CD4-positive, CD25-positive, alpha-beta regulatory T cell (primary cell): ENCODE results near the gene HOXB7. TPM values are rescaled to one million over a fixed set of nuclear protein-coding genes. Genes with fewer than 3 reads are reported as not detected.
A peak's percentile ranks its signal among the peaks of the same experiment; 100 is the strongest.

Experiments
- ATAC-seq, 2 donors: fragments of 150-1000 bp; cut with Tn5 transposase; one replicate each; pipeline ENCODE4 v1.10.0; 2021; ENCODE audit warnings: low read depth in 2 of 2, moderate number of reproducible peaks in 2 of 2, moderate library complexity in 1 of 2
- DNase-seq, 3 donors: peaks; one replicate each; pipeline versions ENCODE4 v3.0.0 to v3.0.0-alpha.2; 2012 to 2022; ENCODE audit warnings: mixed read lengths in 1 of 3
- H3K27ac ChIP-seq: one replicate; pipeline ENCODE4 v1.7.0; 2013; ENCODE audit warnings: mild to moderate bottlenecking, low read length; ENCODE audit not compliant: insufficient read depth, poor library complexity, severe bottlenecking
- H3K27me3 ChIP-seq: one replicate; pipeline ENCODE4 v1.7.0; 2013; ENCODE audit warnings: low read length; ENCODE audit not compliant: control insufficient read depth, insufficient read depth
- H3K36me3 ChIP-seq: one replicate; pipeline ENCODE4 v1.7.0; 2013; ENCODE audit warnings: mild to moderate bottlenecking, low read length, moderate library complexity; ENCODE audit not compliant: control insufficient read depth, insufficient read depth
- H3K4me1 ChIP-seq: 2 replicates; pipeline ENCODE4 v1.7.0; 2013; ENCODE audit warnings: mild to moderate bottlenecking, low read length; ENCODE audit not compliant: insufficient read depth, control insufficient read depth, poor library complexity, severe bottlenecking
- H3K4me3 ChIP-seq: one replicate; pipeline ENCODE4 v1.7.0; 2013; ENCODE audit warnings: low read depth, mild to moderate bottlenecking, low read length, moderate library complexity
- H3K9me3 ChIP-seq, 2 experiments: 1 replicate in 1 of 2; 2 replicates in 1 of 2; pipeline ENCODE4 v1.7.0; 2013; ENCODE audit warnings: low read length in 2 of 2, mild to moderate bottlenecking in 1 of 2, moderate library complexity in 1 of 2; ENCODE audit not compliant: control insufficient read depth in 2 of 2
- H3K27ac Mint-ChIP-seq, 3 donors: one replicate each; pipeline ENCODE4 v1.8.0; 2020 to 2022; ENCODE audit warnings: mild to moderate bottlenecking in 3 of 3, mixed read lengths in 3 of 3, moderate library complexity in 2 of 3
- H3K27me3 Mint-ChIP-seq: one replicate; pipeline ENCODE4 v1.8.0; 2022; ENCODE audit warnings: mild to moderate bottlenecking, mixed read lengths
- H3K36me3 Mint-ChIP-seq: one replicate; pipeline ENCODE4 v1.8.0; 2020; ENCODE audit warnings: mixed read lengths
- H3K4me1 Mint-ChIP-seq, 4 donors: one replicate each; pipeline ENCODE4 v1.8.0; 2020 to 2022; ENCODE audit warnings: mixed read lengths in 4 of 4, mild to moderate bottlenecking in 1 of 4
- H3K4me3 Mint-ChIP-seq, 4 donors: one replicate each; pipeline ENCODE4 v1.8.0; 2020 to 2022; ENCODE audit warnings: mild to moderate bottlenecking in 4 of 4, mixed read lengths in 4 of 4, moderate library complexity in 3 of 4
- H3K9me3 Mint-ChIP-seq, 7 donors: one replicate each; pipeline ENCODE4 v1.8.0; 2020 to 2022; ENCODE audit warnings: mixed read lengths in 7 of 7, mild to moderate bottlenecking in 3 of 7, moderate library complexity in 2 of 7
- polyA plus RNA-seq, 4 donors: library from polyadenylated mRNA; unstranded; fragments of 300-500 nt; fragmentation: Illumina TruSeq; gene quantifications; one replicate each; pipeline ENCODE4 v1.2.3, GENCODE V29; 2021
- total RNA-seq: library from RNA; stranded (reverse); gene quantifications from one replicate; pipeline ENCODE4 v1.2.3, GENCODE V29; 2022

HOXB7 gene
- total and polyA plus RNA-seq, 5 donors from 2014 or later, result 0.77 to 7.2 (median 2.1) TPM

DNA sequence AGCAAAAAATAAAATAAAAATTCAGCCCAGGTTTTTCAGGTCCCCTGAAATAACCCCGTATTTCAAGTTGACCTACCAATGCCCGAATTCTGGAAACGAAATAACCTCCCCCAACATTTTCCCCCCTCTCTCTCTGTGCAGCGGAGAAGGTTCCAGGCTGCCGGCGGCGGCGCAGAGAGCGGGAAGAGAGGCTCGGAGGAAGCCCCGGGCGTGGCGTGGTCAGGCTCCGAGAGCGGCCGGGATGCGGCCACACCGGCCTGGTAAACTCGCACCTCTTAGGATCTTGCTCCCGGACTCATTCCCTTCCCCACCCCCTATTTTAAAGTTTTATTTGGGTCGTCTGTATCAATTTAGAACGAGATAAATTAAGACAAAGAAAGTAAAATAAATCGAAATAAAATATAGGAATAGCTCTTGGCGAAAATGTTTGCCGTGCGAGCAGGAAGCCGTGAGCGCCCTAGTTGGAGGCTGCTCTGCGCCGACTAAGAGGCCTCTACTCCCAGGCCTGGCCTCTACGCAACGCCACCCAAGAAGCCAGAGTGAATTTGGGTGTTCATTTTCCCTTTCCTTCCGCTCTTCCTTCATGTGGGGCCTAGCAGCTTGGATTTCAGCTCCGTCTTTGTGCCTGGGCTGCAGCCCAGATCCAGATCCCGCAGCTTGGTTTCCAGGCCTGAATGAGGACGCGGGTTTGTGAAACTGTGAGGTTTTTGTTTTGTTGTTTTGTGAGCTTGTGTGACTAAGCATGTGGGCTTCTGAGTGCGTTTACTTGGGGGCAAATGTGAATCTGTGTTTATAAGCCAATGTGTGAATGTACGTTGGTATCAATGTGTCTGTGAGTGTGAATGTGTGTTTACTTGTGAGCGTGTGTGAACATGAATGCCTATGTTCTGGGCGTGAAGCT is 4.6 kb downstream of the HOXB7 start:
- peaks cover 31% of the 10 kb centered on the region for H3K27me3 ChIP-seq
- Mint-ChIP-seq H3K27ac (no peak overlapping the region), H3K4me1 (peaks cover 5 to 32% (median 18%) of the 10 kb centered on the region in 4 donors), H3K9me3 (peaks cover 0 to under 1% (median 0%) of the 10 kb centered on the region in 7 donors), H3K27me3 (peaks cover 94% of the 10 kb centered on the region), H3K36me3 (no peaks in the 10 kb centered on the region), H3K4me3 (peak overlapping the region in 1 of 4 donors; percentile 0)
- no peaks in the 10 kb centered on the region for H3K9me3 ChIP-seq
- H3K27ac ChIP-seq, result no peak overlapping the region
- H3K4me1 ChIP-seq, result peaks cover 43% of the 10 kb centered on the region
- ATAC-seq, result no peak
- DNase-seq, result no peak
- no peak overlapping the region for H3K4me3 ChIP-seq
- H3K36me3 ChIP-seq, result no peaks in the 10 kb centered on the region

DNA sequence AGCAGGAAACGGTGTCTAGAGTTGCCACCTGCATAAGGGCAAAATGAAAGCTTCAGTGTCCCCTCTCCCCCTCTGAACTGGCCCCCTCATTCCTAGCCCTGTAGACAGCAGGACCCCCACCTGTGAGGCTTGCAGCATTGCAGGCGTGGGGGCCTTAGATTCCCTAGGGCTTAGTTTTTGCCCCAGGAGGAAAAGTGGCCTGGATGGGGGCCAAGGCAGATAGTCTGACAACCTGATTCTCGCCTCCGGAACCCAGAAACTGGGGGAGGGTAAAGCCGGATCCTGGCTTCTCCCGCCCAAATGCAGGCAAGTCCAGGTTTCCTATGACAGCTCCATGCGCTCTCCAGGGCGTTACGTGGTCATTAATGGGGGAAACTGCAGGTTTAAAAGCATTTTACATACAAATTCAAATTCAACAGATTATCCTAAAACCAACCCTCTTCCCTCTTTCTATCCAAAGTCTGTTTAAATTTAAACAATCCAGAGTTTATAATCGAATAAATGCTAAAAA is 5.4 kb downstream of the HOXB7 start:
- no peak for DNase-seq
- H3K27me3 ChIP-seq, result peaks cover 37% of the 10 kb centered on the region
- H3K4me3 ChIP-seq, result no peak overlapping the region
- Mint-ChIP-seq H3K36me3 (peaks cover 2% of the 10 kb centered on the region), H3K27ac (peak overlapping the region in 1 of 3 donors; percentile 60), H3K9me3 (peaks cover 0 to 3% (median 0%) of the 10 kb centered on the region in 7 donors), H3K4me3 (peak overlapping the region in 1 of 4 donors; percentile 38), H3K4me1 (peaks cover 0 to 26% (median 15%) of the 10 kb centered on the region in 4 donors), H3K27me3 (peaks cover 94% of the 10 kb centered on the region)
- H3K36me3 ChIP-seq, result no peaks in the 10 kb centered on the region
- no peak for ATAC-seq
- H3K9me3 ChIP-seq, result no peaks in the 10 kb centered on the region
- no peak overlapping the region for H3K27ac ChIP-seq
- peaks cover 35% of the 10 kb centered on the region for H3K4me1 ChIP-seq

DNA sequence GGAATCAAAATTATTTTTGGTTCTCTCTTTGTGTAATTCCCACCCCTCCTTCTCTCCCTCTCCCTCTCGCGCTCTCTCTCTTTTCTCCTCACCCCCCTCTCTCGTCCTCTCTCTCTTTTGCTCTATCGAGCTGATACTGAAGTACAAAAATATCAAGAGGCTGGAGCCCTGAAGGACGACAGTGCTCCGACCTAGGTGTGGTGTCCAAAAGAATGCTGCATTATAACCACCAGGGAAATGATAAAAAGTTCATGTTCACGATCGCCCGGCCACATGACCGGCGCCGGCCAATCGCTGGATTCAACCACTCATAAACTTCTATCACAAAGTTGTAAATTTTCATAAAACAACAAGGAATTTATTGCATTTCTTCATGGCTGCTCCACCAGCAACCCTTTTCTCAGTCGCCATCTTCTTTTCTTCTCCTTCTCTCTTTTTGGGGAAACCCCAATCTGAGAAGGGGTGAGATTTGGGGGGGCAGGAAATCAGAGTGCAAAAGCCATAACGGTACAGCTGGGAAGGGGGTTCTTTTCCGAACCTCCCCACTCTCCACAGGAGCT is 6.0 kb downstream of the HOXB7 start, which contains the start of gene HOXB6:
Gene HOXB6 (minus strand): TSS at position 217 of the 560 bp plus-strand sequence. CDS start 6,836 bp downstream, outside the sequence.
- Mint-ChIP-seq H3K4me3 (peak within 1 kb of the TSS in 2 of 4 donors; percentile 49 to 82), H3K36me3 (peaks cover 3% of the 10 kb centered on the region), H3K27ac (peak within 1 kb of the TSS in 1 of 3 donors; percentile 60), H3K9me3 (peaks cover 0 to 3% (median 0%) of the 10 kb centered on the region in 7 donors), H3K4me1 (peaks cover 0 to 25% (median 15%) of the 10 kb centered on the region in 4 donors), H3K27me3 (peaks cover 99% of the 10 kb centered on the region)
- Histone ChIP-seq H3K27me3 (peaks cover 42% of the 10 kb centered on the region), H3K4me3 (no peak within 1 kb of the TSS), H3K36me3 (no peaks in the 10 kb centered on the region), H3K4me1 (peaks cover 29% of the 10 kb centered on the region), H3K9me3 (no peaks in the 10 kb centered on the region), H3K27ac (no peak within 1 kb of the TSS)
- DNase-seq (no peak), ATAC-seq (no peak)

DNA sequence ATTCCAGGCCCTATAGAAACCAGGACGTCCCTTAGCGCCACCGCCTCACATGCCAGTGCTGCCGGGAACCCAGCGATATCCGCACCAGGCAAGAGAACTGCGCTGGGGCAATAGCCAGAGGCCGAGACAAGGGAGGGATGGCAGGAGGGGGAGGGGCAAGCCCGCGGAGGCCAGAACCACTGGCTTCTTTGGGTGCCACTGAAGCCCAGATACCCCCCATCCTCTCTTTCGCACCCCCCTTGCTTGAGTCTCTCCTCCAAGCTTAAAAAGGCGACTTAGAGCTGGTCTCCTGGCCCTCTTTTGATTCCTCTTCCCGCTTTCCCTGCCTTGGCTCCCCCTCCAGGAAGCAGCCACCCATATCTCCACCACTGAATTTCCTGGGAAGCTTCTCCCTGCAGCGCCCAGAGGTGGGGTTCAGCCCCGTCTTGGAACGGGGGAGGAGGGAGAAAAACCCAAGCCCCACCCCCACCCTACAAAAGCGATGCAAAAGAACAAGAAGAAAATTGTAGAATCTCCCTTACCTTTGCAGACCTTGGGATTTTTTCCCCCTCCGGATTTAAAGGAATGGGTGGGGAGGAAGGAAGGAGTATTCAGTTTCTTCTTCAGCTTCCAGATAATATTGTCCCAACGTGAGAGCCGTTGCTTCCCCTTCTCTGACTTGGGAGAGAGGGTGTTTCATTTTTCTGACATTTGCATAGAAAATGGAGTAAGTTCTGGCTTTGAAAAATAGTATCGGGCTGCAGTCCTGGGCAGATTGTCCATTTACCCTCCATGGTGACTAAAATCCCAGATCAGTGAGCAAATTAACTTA is 6.7 kb downstream of the HOXB7 start:
- Histone ChIP-seq H3K27ac (no peak overlapping the region), H3K4me1 (peaks cover 27% of the 10 kb centered on the region), H3K36me3 (no peaks in the 10 kb centered on the region), H3K9me3 (no peaks in the 10 kb centered on the region), H3K4me3 (no peak overlapping the region), H3K27me3 (peaks cover 44% of the 10 kb centered on the region)
- H3K9me3 Mint-ChIP-seq, result peaks cover 0 to 3% (median 0%) of the 10 kb centered on the region in 7 donors
- DNase-seq (no peak), ATAC-seq (no peak)
- peaks cover 0 to 25% (median 13%) of the 10 kb centered on the region in 4 donors for H3K4me1 Mint-ChIP-seq
- peaks cover 100% of the 10 kb centered on the region for H3K27me3 Mint-ChIP-seq
- peak overlapping the region in 1 of 3 donors; percentile 9 for H3K27ac Mint-ChIP-seq
- peaks cover 3% of the 10 kb centered on the region for H3K36me3 Mint-ChIP-seq
- no peak overlapping the region for H3K4me3 Mint-ChIP-seq

DNA sequence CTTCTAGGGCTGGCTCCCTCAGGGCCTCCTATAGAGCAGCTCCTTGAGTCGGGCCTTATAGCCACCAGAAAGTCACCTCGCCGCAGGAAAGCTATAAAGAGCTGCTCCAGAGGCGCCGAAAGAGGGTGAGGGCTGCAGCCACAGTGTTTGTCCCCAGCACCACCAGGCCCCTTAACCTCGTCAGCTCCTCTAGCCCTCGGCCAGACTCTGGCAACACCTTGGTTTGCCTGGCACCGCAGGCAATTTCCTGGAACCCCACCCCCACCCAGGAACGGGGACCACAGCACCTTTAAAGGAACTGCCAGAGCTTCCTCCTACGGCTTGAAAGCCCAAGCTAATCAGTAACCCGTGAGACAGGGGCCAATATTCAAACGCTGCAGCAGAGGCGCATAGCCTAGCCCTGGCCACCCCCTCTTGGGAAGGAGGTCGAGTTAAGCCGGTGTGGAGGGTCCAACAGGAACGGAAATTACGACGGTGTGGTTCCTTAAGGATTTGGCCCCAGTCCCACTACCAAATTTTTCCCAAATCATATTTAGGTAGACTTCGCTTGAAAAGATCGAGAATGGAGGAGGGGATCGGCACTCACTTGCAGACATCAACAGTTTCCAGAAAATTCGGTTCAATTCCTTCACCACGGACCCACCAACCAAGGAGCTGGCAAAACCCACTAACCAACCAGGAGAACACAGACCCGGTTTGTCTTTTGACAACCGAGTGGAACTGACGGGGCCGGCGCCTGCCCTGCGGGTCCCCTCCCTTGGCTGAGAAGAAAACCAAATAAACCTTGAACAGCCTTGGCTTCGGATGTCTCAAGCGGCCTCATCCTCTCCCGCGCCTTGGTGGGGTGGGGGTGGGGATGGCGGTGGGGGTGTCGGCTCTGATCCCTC is 9.0 kb downstream of the HOXB7 start:
- Mint-ChIP-seq H3K4me1 (peaks cover 9 to 44% (median 25%) of the 10 kb centered on the region in 4 donors), H3K9me3 (peaks cover 0 to 3% (median 0%) of the 10 kb centered on the region in 7 donors), H3K36me3 (peaks cover 3% of the 10 kb centered on the region), H3K27me3 (peaks cover 100% of the 10 kb centered on the region), H3K4me3 (peak overlapping the region in 1 of 4 donors; percentile 65), H3K27ac (no peak overlapping the region)
- H3K36me3 ChIP-seq, result no peaks in the 10 kb centered on the region
- no peaks in the 10 kb centered on the region for H3K9me3 ChIP-seq
- H3K27ac ChIP-seq, result no peak overlapping the region
- H3K4me1 ChIP-seq, result peaks cover 44% of the 10 kb centered on the region
- DNase-seq, result no peak
- no peak overlapping the region for H3K4me3 ChIP-seq
- ATAC-seq, result no peak
- H3K27me3 ChIP-seq, result peaks cover 54% of the 10 kb centered on the region

DNA sequence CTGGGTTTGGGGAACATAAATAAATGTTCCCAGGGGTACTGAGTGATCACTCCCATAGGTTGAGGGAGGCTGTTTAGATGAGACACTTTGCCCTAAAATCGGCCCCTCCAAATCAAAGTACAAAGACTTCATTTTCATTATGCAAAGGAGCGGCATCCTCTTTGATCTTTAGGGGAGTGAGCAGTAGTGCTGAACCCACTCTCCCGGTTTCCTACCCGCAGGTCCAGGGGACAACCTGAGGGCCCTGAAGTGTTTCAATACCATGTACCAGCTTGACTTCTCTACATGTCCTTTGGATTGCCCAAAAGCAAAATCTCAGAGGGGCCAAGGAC is 9.6 kb downstream of the HOXB7 start:
- no peak for DNase-seq
- no peak overlapping the region for H3K27ac Mint-ChIP-seq
- Histone ChIP-seq H3K36me3 (no peaks in the 10 kb centered on the region), H3K27ac (no peak overlapping the region), H3K27me3 (peaks cover 55% of the 10 kb centered on the region), H3K4me3 (no peak overlapping the region), H3K9me3 (no peaks in the 10 kb centered on the region), H3K4me1 (peaks cover 50% of the 10 kb centered on the region)
- peak overlapping the region in 1 of 4 donors; percentile 65 for H3K4me3 Mint-ChIP-seq
- no peak for ATAC-seq
- peaks cover 0 to 3% (median 0%) of the 10 kb centered on the region in 7 donors for H3K9me3 Mint-ChIP-seq
- H3K27me3 Mint-ChIP-seq, result peaks cover 100% of the 10 kb centered on the region
- peaks cover 3% of the 10 kb centered on the region for H3K36me3 Mint-ChIP-seq
- H3K4me1 Mint-ChIP-seq, result peaks cover 13 to 50% (median 30%) of the 10 kb centered on the region in 4 donors
